ENCODE results near the gene TTN.

Gene TTN

GRCh38 chr2:178810422-178810821 is 3.2 kb upstream of the TTN start:
- DNase-seq: no peak

- DNase-seq: no peak
Observed at GRCh38 chr2:178806543-178806942, 680 bp downstream of the TTN start.

GRCh38 chr2:178805457-178805856 is 1.8 kb downstream of the TTN start:
- DNase-seq: no peak

- DNase-seq: peak; percentile 32
Observed at GRCh38 chr2:178804791-178805190, 2.4 kb downstream of the TTN start.

- DNase-seq: no peak
Observed at GRCh38 chr2:178800510-178800909, 6.7 kb downstream of the TTN start.

- no peak for DNase-seq
Observed at GRCh38 chr2:178799305-178799704, 7.9 kb downstream of the TTN start.

GRCh38 chr2:178796079-178796677 is 11.0 kb downstream of the TTN start:
- DNase-seq: peak; percentile 38

GRCh38 chr2:178787934-178788333 is 19.3 kb downstream of the TTN start:
- DNase-seq: no peak

- DNase-seq: no peak
Observed at GRCh38 chr2:178787155-178787554, 20.1 kb downstream of the TTN start.

- no peak for DNase-seq
Observed at GRCh38 chr2:178783889-178784288, 23.3 kb downstream of the TTN start.

GRCh38 chr2:178782236-178782635 is 25.0 kb downstream of the TTN start:
- no peak for DNase-seq

GRCh38 chr2:178777577-178777976 is 29.6 kb downstream of the TTN start:
- no peak for DNase-seq

- DNase-seq: no peak
Observed at GRCh38 chr2:178776751-178777150, 30.5 kb downstream of the TTN start.

GRCh38 chr2:178775975-178776374 is 31.2 kb downstream of the TTN start:
- no peak for DNase-seq

- DNase-seq: no peak
Observed at GRCh38 chr2:178770518-178770917, 36.7 kb downstream of the TTN start.

GRCh38 chr2:178767094-178768060 is 39.8 kb downstream of the TTN start:
- DNase-seq: no peak

- peak; percentile 8 for DNase-seq
Observed at GRCh38 chr2:178764097-178764496, 43.1 kb downstream of the TTN start.

GRCh38 chr2:178761759-178762371 is 45.4 kb downstream of the TTN start:
- DNase-seq: peak; percentile 61

- peak; percentile 68 for DNase-seq
Observed at GRCh38 chr2:178756843-178757242, 50.4 kb downstream of the TTN start.

GRCh38 chr2:178756343-178756742 is 50.9 kb downstream of the TTN start:
- no peak for DNase-seq

- DNase-seq: no peak
Observed at GRCh38 chr2:178747767-178748166, 59.5 kb downstream of the TTN start.

- no peak for DNase-seq
Observed at GRCh38 chr2:178734518-178734917, 72.7 kb downstream of the TTN start.

GRCh38 chr2:178733975-178734374 is 73.2 kb downstream of the TTN start:
- no peak for DNase-seq

GRCh38 chr2:178732913-178733312 is 74.3 kb downstream of the TTN start:
- DNase-seq: no peak

Measured in HCEC 1CT (cell line).